PC-9 (cell line): ENCODE data around the gene AGAP2. TPM values are rescaled to one million over a fixed set of nuclear protein-coding genes. Genes with fewer than 3 reads are reported as not detected.
"Not testable (repeated sequence)": the region's sequence is repeated elsewhere in the genome, so short reads cannot be mapped to it uniquely, and the experiment has no call there.

Source experiments
- BruUV-seq: library from RNA; stranded (reverse); fragments of 400-500 nt; replicated peaks from 2 replicates; lab custom pipeline; 2021; lab: Mats Ljungman, UMichigan
- CTCF ChIA-PET: fragments of 300-600 bp; sonication (Branson Sonifier 250); formaldehyde crosslinking; loops from one replicate; lab custom pipeline; 2022; ENCODE audit warnings: antibody characterized with exemption; lab: Charles Lee
- POLR2A ChIA-PET: fragments of 300-600 bp; sonication (Branson Sonifier 250); formaldehyde crosslinking; loops from one replicate; lab custom pipeline; 2022; ENCODE audit warnings: antibody characterized with exemption; ENCODE audit not compliant: unreplicated experiment; lab: Charles Lee
- DNase-seq, 2 experiments: peaks; one replicate each; pipeline versions ENCODE4 v3.0.0 to v3.0.0-alpha.2; 2015 to 2022; ENCODE audit warnings: mixed read lengths in 1 of 2
- H2AFZ ChIP-seq: fragments of 200-600 bp; sonication (generic); 2 replicates; pipeline ENCODE4 v1.8.1; 2017; ENCODE audit warnings: antibody characterized with exemption
- H3F3A ChIP-seq: fragments of 200-600 bp; sonication (generic); 2 replicates; pipeline ENCODE4 v1.8.1; 2017; ENCODE audit warnings: antibody characterized with exemption, mild to moderate bottlenecking, low read depth; ENCODE audit not compliant: insufficient read depth
- H3K27ac ChIP-seq: fragments of 200-600 bp; sonication (generic); 2 replicates; pipeline ENCODE4 v1.6.1; 2016; ENCODE audit warnings: mixed run types
- H3K27me3 ChIP-seq: fragments of 200-600 bp; sonication (generic); 2 replicates; pipeline ENCODE4 v1.6.1; 2016; ENCODE audit warnings: low read depth, mixed run types; ENCODE audit not compliant: insufficient read depth
- H3K36me3 ChIP-seq: fragments of 200-600 bp; sonication (generic); 2 replicates; pipeline ENCODE4 v1.6.1; 2016; ENCODE audit warnings: low read depth, mixed run types
- H3K4me1 ChIP-seq: fragments of 200-600 bp; sonication (generic); replicated peaks from 2 replicates; pipeline ENCODE4 v1.6.1; 2016; ENCODE audit warnings: mixed run types; ENCODE audit not compliant: insufficient read depth
- H3K4me2 ChIP-seq: fragments of 200-600 bp; sonication (generic); 2 replicates; pipeline ENCODE4 v1.6.1; 2017; ENCODE audit warnings: mixed run types
- H3K4me3 ChIP-seq: fragments of 200-600 bp; sonication (generic); 2 replicates; pipeline ENCODE4 v1.6.1; 2016; ENCODE audit warnings: mixed run types
- H3K79me2 ChIP-seq: fragments of 200-600 bp; sonication (generic); 2 replicates; pipeline ENCODE4 v1.6.1; 2017; ENCODE audit warnings: low read depth, mixed run types
- H3K9me2 ChIP-seq: fragments of 200-600 bp; sonication (generic); 2 replicates; pipeline ENCODE4 v1.8.1; 2017; ENCODE audit warnings: mild to moderate bottlenecking; ENCODE audit not compliant: insufficient read depth
- H3K9me3 ChIP-seq: fragments of 200-600 bp; sonication (generic); 2 replicates; pipeline ENCODE4 v1.8.1; 2016; ENCODE audit warnings: low read depth; ENCODE audit not compliant: insufficient read depth
- H4K20me1 ChIP-seq: fragments of 200-600 bp; sonication (generic); 2 replicates; pipeline ENCODE4 v1.8.1; 2017; ENCODE audit not compliant: insufficient read depth
- EZH2 ChIP-seq: fragments of 200-600 bp; sonication (generic); IDR thresholded peaks from 2 replicates; pipeline ENCODE4 v1.8.0; 2017; ENCODE audit warnings: antibody characterized with exemption, low read depth
- intact Hi-C: fragments of 100-400 bp; cut with micrococcal nuclease; formaldehyde crosslinking; loops from one replicate; pipeline ENCODE4 v1.10.0; 2022; ENCODE audit not compliant: unreplicated experiment
- total RNA-seq: library from RNA; stranded (reverse); gene quantifications from 2 replicates; pipeline ENCODE4 v1.2.3, GENCODE V29; 2021
- TF ChIP-seq, protein P1 (sequence below): fragments of 200-600 bp; sonication (generic); conservative IDR thresholded peaks from 2 replicates; pipeline ENCODE4 v1.6.1; 2017; ENCODE audit warnings: mixed run types, antibody characterized with exemption, mild to moderate bottlenecking, moderate library complexity

The AGAP2 gene
- total RNA-seq, 1 experiment from 2014 or later: 0.50 TPM

- intact Hi-C loops: loop anchor here (10.0 kb wide), 1 partner anchor 129 kb away; the partner anchor contains the start of gene PIP4K2C
These were observed 14.3 kb downstream of the AGAP2 start for GRCh38 chr12:57724003-57724935.

DNA sequence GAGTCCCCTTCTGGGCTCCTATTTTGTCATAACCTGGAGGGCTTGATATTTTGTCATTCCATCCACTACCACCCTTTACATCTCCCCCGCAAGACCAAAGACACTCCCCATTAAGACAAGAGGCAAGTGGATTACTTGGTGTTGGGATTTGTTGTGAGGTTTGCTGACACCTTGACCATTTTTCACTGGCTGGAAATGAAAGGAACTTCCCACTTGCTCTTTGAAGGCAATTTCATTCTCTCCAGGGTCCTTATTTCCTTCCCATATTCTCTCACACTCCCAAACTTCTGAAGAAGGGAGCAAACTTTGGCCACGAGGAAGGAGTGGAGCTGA, 14.9 kb downstream of the AGAP2 start:
- H4K20me1 ChIP-seq: no peaks in the 10 kb centered on the region
- no peaks in the 10 kb centered on the region for H3K9me2 ChIP-seq
- TF ChIP-seq, protein P1, sequence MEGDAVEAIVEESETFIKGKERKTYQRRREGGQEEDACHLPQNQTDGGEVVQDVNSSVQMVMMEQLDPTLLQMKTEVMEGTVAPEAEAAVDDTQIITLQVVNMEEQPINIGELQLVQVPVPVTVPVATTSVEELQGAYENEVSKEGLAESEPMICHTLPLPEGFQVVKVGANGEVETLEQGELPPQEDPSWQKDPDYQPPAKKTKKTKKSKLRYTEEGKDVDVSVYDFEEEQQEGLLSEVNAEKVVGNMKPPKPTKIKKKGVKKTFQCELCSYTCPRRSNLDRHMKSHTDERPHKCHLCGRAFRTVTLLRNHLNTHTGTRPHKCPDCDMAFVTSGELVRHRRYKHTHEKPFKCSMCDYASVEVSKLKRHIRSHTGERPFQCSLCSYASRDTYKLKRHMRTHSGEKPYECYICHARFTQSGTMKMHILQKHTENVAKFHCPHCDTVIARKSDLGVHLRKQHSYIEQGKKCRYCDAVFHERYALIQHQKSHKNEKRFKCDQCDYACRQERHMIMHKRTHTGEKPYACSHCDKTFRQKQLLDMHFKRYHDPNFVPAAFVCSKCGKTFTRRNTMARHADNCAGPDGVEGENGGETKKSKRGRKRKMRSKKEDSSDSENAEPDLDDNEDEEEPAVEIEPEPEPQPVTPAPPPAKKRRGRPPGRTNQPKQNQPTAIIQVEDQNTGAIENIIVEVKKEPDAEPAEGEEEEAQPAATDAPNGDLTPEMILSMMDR: no peak
- TF ChIP-seq EZH2: no peak
- H3K4me2 ChIP-seq: no peak overlapping the region
- no peaks in the 10 kb centered on the region for H3K27me3 ChIP-seq
- no peak for DNase-seq
- intact Hi-C loops: loop anchor here (10.0 kb wide), 1 partner anchor 129 kb away; the partner anchor contains the start of gene PIP4K2C
- no peaks in the 10 kb centered on the region for H3K4me1 ChIP-seq
- H3K9me3 ChIP-seq: no peaks in the 10 kb centered on the region
- no peak overlapping the region for H3K27ac ChIP-seq
- H3K36me3 ChIP-seq: no peaks in the 10 kb centered on the region
- ChIA-PET POLR2A (no interaction called here), CTCF (no interaction called here)
- no TSS peak for BruUV-seq
- no peaks in the 10 kb centered on the region for H3K79me2 ChIP-seq
- no peak overlapping the region for H3K4me3 ChIP-seq
- H3F3A ChIP-seq: no peaks in the 10 kb centered on the region
- no peak overlapping the region for H2AFZ ChIP-seq

More at GRCh38 chr12:57724003-57724935, 14.3 kb downstream of the AGAP2 start:
- CTCF ChIA-PET: no interaction called here
- Histone ChIP-seq H3K4me1 (no peaks in the 10 kb centered on the region), H3K4me2 (no peak overlapping the region), H4K20me1 (no peaks in the 10 kb centered on the region), H2AFZ (no peak overlapping the region), H3K9me2 (no peaks in the 10 kb centered on the region), H3K36me3 (no peaks in the 10 kb centered on the region), H3K4me3 (no peak overlapping the region), H3K27ac (no peak overlapping the region), H3F3A (no peaks in the 10 kb centered on the region), H3K9me3 (no peaks in the 10 kb centered on the region), H3K27me3 (no peaks in the 10 kb centered on the region), H3K79me2 (no peaks in the 10 kb centered on the region)
- POLR2A ChIA-PET: no interaction called here
- no TSS peak for BruUV-seq
- no peak for DNase-seq
- no peak for TF ChIP-seq EZH2
- TF ChIP-seq, protein P1: no peak

GRCh38 chr12:57722716-57723629, 15.6 kb downstream of the AGAP2 start:
- ChIA-PET POLR2A (no interaction called here), CTCF (interaction anchor here (0.7 kb wide), 1 partner anchor 139 kb away, joined by 6 read pairs; no protein-coding TSS in a partner anchor)
- intact Hi-C loops: loop anchor here (10.0 kb wide), 1 partner anchor 128 kb away; the partner anchor contains the start of gene PIP4K2C

DNA sequence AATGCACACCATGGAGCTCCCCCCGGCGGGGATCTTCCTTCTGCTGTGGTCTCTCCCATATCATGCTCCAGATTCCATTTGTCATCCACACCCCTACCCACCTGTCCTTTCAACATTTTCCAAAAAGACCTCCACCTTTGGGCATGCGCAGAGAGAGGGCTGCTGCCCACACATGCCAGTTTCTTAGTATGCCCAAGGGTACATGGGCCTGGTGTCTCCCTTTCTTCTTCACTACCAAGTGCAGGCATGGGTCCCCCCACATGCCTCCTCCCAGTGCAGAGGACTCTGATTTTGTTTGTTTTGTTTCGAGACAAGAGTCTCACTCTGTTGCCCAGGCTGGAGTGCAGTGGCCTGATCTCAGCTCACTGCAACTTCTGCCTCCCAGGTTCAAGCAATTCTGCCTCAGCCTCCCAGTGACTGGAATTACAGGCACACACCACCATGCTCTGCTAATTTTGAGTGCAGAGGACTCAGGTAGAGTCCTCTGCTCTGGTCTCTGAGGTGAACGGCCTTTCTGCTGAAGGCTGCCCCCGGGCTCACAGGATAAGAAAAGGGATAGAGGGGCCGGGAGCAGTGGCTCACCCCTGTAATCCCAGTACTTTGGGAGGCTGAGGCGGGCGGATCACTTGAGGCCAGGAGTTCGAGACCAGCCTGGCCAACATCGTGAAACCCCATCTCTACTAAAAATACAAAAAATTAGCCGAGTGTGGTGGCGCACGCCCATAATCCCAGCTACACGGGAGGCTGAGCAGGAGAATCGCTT, 16.5 kb downstream of the AGAP2 start:
- POLR2A ChIA-PET, H3K79me2 ChIP-seq, H3K27ac ChIP-seq, H2AFZ ChIP-seq, H3K36me3 ChIP-seq, H4K20me1 ChIP-seq, H3K9me2 ChIP-seq, H3K4me1 ChIP-seq, BruUV-seq, DNase-seq, H3K4me3 ChIP-seq, H3K27me3 ChIP-seq, H3F3A ChIP-seq, H3K9me3 ChIP-seq, H3K4me2 ChIP-seq: not testable (repeated sequence)
- intact Hi-C loops: loop anchor here (10.0 kb wide), 1 partner anchor 127 kb away; the partner anchor contains the start of gene PIP4K2C
- CTCF ChIA-PET: interaction anchor here (0.7 kb wide), 1 partner anchor 138 kb away, joined by 6 read pairs; no protein-coding TSS in a partner anchor

More at GRCh38 chr12:57722716-57723629, 15.6 kb downstream of the AGAP2 start:
- no TSS peak for BruUV-seq
- no peaks in the 10 kb centered on the region for H3K4me1 ChIP-seq
- H3K79me2 ChIP-seq: no peaks in the 10 kb centered on the region
- no peak overlapping the region for H3K27ac ChIP-seq
- H3K27me3 ChIP-seq: no peaks in the 10 kb centered on the region
- H3K4me3 ChIP-seq: no peak overlapping the region
- DNase-seq: no peak
- no peak overlapping the region for H2AFZ ChIP-seq
- H3K9me2 ChIP-seq: no peaks in the 10 kb centered on the region
- no peak overlapping the region for H3K4me2 ChIP-seq
- H4K20me1 ChIP-seq: no peaks in the 10 kb centered on the region
- H3F3A ChIP-seq: no peaks in the 10 kb centered on the region
- no peaks in the 10 kb centered on the region for H3K36me3 ChIP-seq
- TF ChIP-seq EZH2: no peak
- TF ChIP-seq, protein P1: no peak
- no peaks in the 10 kb centered on the region for H3K9me3 ChIP-seq
